GM18907 (cell line): ENCODE measurements around the gene PGF.

Source experiments
- ATAC-seq: cut with Tn5 transposase; IDR thresholded peaks from one replicate; pipeline ENCODE4 v1.9.1; 2021; ENCODE audit warnings: mild to moderate bottlenecking, moderate library complexity; ENCODE audit not compliant: unreplicated experiment

The PGF gene

GRCh38 chr14:74979029-74979428 is 23.6 kb upstream of the PGF start:
- ATAC-seq, result no peak

GRCh38 chr14:74978416-74978947 is 23.1 kb upstream of the PGF start:
- no peak for ATAC-seq

DNA sequence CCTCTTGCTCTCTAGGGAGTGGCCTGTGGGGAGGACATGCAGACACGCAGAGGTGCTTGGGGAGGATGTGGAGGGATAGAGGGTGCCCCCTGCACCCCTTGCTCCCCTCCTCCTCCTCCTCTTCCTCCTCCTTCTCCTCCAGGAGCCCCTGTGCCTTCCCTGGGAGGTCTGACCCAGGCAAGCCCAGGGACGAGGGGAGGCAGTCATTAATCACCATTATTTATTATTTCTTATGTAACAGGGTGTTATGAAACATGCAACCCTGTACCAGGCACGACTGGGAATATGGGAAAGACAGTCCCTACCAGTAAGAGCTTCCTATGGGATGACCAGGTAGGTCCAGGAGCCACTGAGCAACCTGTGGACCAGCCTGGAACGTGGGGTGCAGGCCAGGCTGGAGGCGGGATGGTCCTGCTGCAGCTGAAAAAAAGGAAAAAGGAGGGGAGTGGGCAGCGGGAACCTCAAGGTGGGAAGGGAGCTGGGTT is 22.5 kb upstream of the PGF start:
- no peak for ATAC-seq

DNA sequence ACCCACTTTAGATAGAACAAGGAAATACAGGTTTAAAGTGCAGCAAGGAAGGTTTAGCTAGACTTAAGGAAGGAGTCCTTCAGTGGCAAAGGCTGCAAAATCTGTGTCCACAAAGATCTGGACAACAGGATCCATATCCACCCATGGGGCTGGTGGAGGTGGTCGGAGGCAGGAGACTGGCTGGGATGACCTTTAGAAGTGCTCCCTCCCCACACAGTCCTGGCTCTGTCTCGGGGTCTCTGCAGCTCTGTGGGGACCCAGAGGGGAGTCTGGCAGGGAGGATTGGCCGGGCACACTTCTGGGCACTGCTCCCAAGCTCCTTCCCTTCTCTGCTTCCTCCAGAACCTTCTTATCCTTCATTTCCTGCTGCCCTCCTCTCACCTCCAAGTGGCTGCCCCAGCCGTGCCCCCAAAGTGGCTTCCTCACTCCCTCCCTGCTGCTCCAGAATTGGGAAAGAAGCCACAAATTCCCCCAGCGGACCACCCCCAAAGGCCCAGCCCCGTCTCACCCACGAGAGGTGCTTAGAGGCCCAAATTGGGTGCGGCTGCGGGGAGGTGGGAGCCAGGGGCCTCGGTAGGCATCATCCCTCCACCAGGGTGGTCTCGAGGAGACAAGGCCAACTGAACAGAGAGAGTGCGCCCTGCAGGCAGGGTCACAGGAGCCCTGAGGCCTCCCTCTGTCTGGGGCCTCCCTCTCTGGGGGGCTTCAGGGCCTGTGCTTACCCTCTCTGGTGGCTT is 21.9 kb upstream of the PGF start:
- ATAC-seq, result no peak

- no peak for ATAC-seq
Observed at GRCh38 chr14:74976264-74977113, 21.1 kb upstream of the PGF start.

DNA sequence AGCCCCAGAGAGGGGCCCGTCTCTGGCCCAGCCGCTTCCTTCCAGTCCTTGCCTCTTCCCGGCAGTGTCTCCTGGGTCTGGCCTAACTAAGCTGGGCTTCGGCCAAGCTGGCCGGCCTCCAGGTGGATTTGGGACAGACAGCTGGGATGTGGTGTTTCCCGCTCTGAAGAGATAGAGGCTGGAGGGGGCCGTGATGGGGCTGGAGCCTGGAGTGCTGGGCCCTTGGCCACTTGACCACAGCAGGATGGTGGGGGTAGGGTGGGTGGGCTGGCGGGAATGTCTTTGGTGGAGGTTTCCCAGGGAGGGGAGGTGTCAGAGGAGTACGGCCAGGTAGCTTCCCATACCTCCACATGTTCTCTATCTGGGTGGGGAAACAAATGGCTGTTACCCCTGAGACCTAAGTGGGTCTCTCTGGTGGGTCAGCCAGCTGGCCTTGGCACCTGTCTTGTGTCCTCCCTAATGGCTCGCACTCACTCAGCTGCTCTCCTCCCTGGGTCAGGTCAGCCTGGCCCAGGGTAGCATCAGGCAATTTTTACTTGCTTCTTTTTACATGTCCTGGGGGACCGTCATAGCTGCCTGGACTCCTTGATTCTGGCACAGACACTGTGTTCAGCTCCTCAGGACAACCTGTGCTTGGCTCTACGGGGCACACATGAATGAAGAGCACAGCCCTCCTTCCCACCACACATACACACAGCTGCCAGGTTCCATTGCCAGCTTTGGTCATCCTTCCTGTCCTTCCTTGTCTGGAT is 19.8 kb upstream of the PGF start:
- ATAC-seq, result no peak

GRCh38 chr14:74974364-74975058 is 19.1 kb upstream of the PGF start:
- ATAC-seq, result no peak

- ATAC-seq, result no peak
Observed at GRCh38 chr14:74973905-74974363, 18.5 kb upstream of the PGF start.

DNA sequence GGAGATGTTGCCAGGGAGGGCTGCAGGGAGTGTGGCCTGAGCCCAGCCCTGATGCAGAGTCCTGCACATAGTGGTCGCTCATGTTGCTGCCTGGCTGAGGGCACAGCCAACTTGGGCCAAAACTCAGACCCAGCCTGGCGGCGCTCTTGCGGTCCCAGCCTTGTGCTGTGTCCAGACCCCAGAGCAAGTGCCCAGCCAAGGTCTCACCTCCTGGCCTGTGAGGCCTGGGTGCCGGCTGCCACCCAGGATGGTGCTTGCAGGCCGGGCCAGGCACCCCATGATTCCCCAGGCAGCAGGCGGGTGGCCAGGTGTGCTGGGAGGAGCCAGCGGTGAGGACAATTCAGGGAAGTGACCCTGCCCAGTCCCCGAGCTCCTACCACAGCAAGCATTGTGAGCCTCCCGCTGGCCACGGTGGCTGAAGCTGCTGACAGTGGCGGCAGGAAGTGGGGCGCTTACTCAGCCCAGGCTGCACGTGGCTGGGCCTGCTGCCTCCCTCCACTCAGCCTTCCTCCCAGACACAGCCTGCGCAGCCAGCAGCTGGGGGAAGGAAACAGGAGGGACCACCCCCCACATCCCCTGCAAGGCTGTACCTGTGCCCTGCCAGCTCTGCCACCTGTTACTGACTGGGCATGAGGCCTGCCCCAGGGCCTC is 17.7 kb upstream of the PGF start:
- no peak for ATAC-seq

GRCh38 chr14:74968811-74969210 is 13.4 kb upstream of the PGF start:
- no peak for ATAC-seq

GRCh38 chr14:74965486-74966153 is 10.2 kb upstream of the PGF start:
- no peak for ATAC-seq

GRCh38 chr14:74964787-74965485 is 9.5 kb upstream of the PGF start:
- ATAC-seq, result no peak

DNA sequence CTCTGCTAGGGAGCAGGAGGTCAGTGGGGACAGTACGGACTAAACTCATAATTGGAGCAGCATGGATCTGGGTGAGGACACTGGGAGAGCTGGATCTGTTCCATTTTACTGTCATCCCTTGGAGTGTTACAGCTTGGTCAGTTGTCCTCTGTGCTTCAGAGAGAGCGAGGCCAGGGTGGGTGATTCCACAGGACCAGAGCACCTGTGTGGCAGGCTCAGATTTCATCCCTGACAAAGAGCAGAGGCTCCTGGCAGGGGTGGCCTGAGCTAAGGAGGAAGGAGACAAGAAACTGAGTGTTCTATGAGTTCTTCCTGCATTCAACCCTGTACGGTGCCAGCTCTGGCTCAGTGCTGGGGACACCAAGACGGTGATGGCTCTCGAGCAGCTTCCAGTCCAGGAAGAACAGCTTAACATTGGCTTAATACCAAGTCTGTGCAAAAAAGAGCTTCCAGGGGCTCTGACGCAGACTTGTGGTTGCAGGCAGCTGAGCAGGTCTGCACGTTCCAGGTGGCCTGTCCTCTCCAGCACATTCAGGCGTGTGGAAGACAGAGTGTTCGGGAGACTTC is 8.4 kb upstream of the PGF start:
- no peak for ATAC-seq

DNA sequence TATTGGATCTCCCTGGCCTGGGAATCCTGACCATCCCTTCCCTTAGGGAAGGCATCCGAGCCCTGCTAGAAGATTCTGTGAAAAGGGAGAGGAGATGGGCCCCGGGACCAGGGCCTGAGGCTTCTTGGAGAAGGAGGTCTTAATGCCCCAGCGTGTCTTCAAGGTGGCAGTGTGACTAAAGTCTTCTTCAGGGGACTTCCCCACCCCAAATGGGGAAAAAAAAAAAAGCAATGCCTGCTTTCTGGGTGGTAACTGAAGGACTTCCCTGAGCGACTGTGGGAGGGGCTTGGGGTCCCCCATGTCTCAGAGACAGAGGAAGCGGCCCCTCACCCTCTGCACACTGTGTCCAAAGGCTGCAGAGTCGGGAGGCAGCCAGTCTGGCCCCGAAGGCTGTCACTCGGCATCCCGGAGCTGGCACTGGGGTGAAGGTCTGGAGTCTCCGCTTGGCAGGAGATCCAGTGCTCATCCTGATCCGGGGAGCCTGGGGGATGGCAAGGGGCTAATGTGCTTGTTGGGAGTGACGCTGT is 7.8 kb upstream of the PGF start:
- ATAC-seq, result no peak

- ATAC-seq, result no peak
Observed at GRCh38 chr14:74962493-74962892, 7.1 kb upstream of the PGF start.

GRCh38 chr14:74962046-74962445 is 6.6 kb upstream of the PGF start:
- ATAC-seq, result no peak

- no peak for ATAC-seq
Observed at GRCh38 chr14:74961238-74961911, 6.0 kb upstream of the PGF start.

DNA sequence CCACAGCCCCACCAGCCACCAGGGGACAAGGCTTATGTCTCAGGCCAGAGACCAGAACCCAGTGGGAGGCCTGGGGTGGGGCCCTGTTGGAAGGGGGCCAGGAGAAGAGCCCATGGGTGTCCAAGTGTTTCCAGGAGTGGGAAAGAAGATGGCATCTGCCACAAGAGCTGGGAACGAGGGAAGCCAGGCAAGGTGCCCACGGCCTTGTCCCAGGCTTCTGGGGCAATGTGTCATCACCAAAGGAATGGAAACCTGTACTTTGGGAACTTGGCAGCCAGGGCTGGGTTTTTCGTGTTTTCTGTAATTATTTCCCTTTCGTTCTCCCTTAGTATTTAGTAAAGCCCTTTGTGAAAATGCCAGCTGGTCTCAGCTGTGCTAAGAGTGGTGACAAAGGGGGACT is 5.3 kb upstream of the PGF start:
- no peak for ATAC-seq
